Measurements from ENCODE around the gene PUM2.
"Not testable (repeated sequence)": the region's sequence is repeated elsewhere in the genome, so short reads cannot be mapped to it uniquely, and the experiment has no call there.

Gene PUM2

DNA sequence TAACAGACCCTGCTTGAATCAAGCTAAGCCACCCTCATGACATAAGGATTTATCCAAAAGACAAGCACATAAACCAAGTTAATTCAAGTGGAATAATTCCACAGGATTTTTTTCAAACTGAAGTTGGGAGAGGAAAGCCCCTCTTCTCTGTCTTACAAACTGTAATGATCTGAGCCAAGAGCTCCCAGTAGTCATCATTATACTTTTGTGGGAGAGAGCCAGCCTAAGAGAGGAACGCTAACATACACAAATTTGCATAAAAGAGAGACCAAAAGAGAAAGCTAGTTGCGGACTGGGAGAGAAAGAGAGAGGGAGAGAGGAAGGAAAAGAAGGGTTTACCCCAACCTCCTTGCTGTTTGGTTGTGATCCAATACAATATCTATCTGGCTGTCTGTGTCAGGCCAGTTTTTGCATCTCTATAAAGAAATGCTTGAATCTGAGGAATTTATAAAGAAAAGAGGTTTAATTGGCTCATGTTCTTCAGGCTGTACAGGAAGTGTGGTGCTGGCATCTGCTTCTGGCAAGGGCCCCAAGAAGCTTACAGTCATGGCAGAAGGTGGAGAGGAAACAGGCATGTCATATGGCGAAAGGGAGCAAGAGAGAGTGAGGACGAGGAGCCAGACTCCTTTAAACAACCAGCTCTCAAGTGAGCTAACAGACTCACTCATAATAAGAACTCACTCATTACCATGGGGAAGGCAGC lies 20.8 kb upstream of the PUM2 start:
- DNase-seq (ENCODE audit: insufficient read length, low spot score): no peak
- TF ChIP-seq POLR2AphosphoS5 (IDR thresholded peaks at IDR 0.05; ENCODE audit: low read depth, low read length) (no peak), TAF1 (IDR thresholded peaks at IDR 0.05; ENCODE audit: low read depth, low read length) (no peak), POLR2A (IDR thresholded peaks at IDR 0.05; ENCODE audit: low read depth, low read length) (no peak), PAX5 (IDR thresholded peaks at IDR 0.05; ENCODE audit: insufficient read depth, low read length, severe bottlenecking) (no peak), POU2F2 (IDR thresholded peaks at IDR 0.05; ENCODE audit: low read depth, low read length) (no peak), SPI1 (IDR thresholded peaks at IDR 0.05; ENCODE audit: low read depth, low read length) (no peak)
- FAIRE-seq: no peak

DNA sequence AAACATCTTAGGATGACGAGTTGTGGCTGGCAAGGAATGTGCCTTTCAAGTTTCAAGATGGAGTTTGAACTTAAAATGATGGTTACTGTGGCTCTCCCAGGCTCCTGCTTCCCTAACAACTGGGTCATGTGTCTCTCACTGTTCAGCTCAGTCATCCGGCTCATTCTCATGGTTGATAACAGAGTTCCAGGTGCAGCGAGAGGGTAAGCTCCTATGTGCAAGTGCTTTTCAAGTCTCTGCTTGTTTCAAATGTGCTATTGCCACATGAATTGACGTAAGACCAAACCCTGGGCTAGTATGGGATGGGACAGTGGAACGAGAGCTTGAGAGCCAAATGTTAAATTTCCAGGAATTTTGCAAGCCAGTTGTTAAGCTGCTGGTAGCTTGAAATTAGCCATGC lies 19.5 kb upstream of the PUM2 start:
- no peak for FAIRE-seq
- no peak for DNase-seq (ENCODE audit: insufficient read length, low spot score)
- TF ChIP-seq POU2F2 (IDR thresholded peaks at IDR 0.05; ENCODE audit: low read depth, low read length) (no peak), TAF1 (IDR thresholded peaks at IDR 0.05; ENCODE audit: low read depth, low read length) (no peak), POLR2A (IDR thresholded peaks at IDR 0.05; ENCODE audit: low read depth, low read length) (no peak), POLR2AphosphoS5 (IDR thresholded peaks at IDR 0.05; ENCODE audit: low read depth, low read length) (no peak), PAX5 (IDR thresholded peaks at IDR 0.05; ENCODE audit: insufficient read depth, low read length, severe bottlenecking) (no peak), SPI1 (IDR thresholded peaks at IDR 0.05; ENCODE audit: low read depth, low read length) (no peak)

DNA sequence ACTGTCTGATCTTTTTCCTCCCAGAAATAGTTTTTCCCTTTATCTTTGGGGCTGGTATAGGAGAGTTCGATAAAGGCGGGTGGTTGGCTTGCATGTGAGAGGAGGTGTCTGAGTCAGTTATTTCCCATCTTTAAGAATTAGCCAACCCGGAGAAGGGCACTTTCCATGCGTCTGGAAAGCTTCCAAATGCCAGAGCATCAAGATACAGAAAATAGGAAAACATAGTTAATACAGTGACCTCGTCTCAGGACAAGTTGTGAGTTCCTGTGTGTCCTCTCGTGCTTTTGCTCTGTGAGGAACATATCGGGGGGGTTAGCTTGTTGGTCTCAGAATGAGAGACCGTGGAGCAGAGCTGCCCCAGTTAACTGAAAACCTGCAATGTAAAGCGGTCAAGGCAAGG lies 18.7 kb upstream of the PUM2 start:
- no peak for TF ChIP-seq POLR2AphosphoS5 (IDR thresholded peaks at IDR 0.05; ENCODE audit: low read depth, low read length)
- no peak for TF ChIP-seq PAX5 (IDR thresholded peaks at IDR 0.05; ENCODE audit: insufficient read depth, low read length, severe bottlenecking)
- TF ChIP-seq POLR2A (IDR thresholded peaks at IDR 0.05; ENCODE audit: low read depth, low read length): no peak
- DNase-seq (ENCODE audit: insufficient read length, low spot score) (no peak), FAIRE-seq (no peak)

DNA sequence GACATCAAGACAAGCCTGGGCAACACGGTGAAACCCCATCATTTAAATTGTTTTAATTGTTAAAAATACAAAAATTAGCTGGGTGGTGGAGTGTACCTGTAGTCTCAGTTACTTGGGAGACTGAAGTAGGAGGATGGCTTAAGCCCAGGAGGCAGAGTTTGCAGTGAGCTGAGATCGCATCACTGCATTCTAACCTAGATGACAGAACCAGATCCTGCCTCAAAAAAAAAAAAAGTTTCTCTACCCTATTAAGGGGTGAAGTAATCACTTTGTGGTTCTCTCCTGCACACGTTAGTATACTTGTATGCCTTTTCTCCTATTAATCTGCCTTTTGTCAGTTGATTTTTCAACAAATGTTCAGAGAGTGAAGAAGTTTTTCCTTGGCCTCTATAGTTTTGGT lies 18.1 kb upstream of the PUM2 start:
- no peak for DNase-seq (ENCODE audit: insufficient read length, low spot score)
- TF ChIP-seq PAX5 (IDR thresholded peaks at IDR 0.05; ENCODE audit: insufficient read depth, low read length, severe bottlenecking) (no peak), POU2F2 (IDR thresholded peaks at IDR 0.05; ENCODE audit: low read depth, low read length) (no peak), SPI1 (IDR thresholded peaks at IDR 0.05; ENCODE audit: low read depth, low read length) (no peak), TAF1 (IDR thresholded peaks at IDR 0.05; ENCODE audit: low read depth, low read length) (no peak), POLR2A (IDR thresholded peaks at IDR 0.05; ENCODE audit: low read depth, low read length) (no peak)
- no peak for FAIRE-seq

DNA sequence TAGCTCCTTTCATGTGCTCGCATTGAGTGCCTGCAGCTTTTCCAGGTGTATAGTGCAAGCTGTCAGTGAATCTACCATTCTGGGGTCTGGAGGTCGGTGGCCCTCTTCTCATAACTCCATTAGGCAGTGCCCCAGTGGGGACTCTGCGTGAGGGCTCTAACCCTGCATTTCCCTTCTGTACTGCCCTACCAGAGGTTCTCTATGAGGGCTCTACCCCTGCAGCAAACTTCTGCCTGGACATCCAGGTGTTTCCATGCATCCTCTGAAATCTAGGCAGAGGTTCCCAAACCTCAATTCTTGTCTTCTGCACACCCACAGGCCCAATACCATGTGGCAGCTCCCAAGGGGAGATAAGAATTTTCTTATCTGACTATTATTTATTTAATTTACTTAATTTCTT lies 17.3 kb upstream of the PUM2 start:
- DNase-seq (ENCODE audit: insufficient read length, low spot score); FAIRE-seq: not testable (repeated sequence)

DNA sequence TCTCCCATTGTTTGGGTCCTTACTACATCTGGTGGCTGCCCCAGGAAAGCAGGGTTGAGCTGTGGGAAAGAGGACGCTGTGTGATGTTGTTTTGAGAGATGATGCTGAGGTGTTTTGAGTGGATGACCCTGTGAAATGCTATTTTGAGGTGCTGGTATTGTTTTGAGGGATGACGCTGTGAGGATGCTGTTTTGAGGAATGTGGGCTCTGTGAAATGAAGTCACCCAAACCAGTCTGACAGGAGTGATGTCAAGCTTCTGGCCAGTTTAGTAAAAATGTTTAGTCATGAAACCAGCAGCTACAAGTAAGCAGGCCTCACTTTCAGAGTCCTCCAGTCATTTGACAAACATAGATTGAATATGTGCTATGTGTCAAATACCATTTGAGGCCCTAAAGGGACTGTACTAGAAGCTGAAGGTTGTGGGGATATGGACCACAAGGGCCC lies 16.1 kb upstream of the PUM2 start:
- TF ChIP-seq TAF1 (IDR thresholded peaks at IDR 0.05; ENCODE audit: low read depth, low read length): no peak
- TF ChIP-seq POU2F2 (IDR thresholded peaks at IDR 0.05; ENCODE audit: low read depth, low read length): no peak
- TF ChIP-seq PAX5 (IDR thresholded peaks at IDR 0.05; ENCODE audit: insufficient read depth, low read length, severe bottlenecking): no peak
- TF ChIP-seq SPI1 (IDR thresholded peaks at IDR 0.05; ENCODE audit: low read depth, low read length): no peak
- peak; percentile 77 for FAIRE-seq
- DNase-seq (ENCODE audit: insufficient read length, low spot score): no peak

DNA sequence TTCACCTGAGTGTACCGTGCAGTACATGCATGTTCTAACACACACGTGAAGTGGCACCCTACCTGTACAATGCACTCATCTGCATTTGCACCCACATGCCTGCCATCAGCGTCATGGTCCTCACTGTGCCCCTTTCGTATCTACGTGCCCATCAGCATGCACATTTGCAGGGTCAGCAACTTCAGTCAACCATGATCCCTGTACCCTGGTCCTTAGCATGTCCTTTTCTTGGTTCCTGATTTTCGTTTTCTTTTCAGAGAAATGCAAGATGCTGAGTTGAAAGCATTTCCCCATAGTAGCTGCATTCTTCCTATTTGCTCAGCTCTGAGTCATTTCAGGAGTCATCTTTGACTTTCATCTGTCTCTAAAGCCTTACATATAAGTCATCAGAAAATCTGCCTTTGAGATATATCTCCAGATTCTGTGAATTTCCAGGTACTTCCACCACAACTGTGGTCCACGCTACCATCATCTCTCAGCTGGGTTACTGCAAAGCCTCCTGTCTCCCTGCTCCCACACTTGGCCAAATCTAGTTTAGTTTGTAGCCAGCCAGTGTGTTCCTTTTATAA lies 14.7 kb upstream of the PUM2 start:
- FAIRE-seq (peak; percentile 98), DNase-seq (ENCODE audit: insufficient read length, low spot score) (peak; percentile 46)
- TF ChIP-seq TAF1 (IDR thresholded peaks at IDR 0.05; ENCODE audit: low read depth, low read length): no peak
- peak; percentile 70 for TF ChIP-seq SPI1 (IDR thresholded peaks at IDR 0.05; ENCODE audit: low read depth, low read length)
- no peak for TF ChIP-seq PAX5 (IDR thresholded peaks at IDR 0.05; ENCODE audit: insufficient read depth, low read length, severe bottlenecking)
- no peak for TF ChIP-seq POLR2AphosphoS5 (IDR thresholded peaks at IDR 0.05; ENCODE audit: low read depth, low read length)
- no peak for TF ChIP-seq POLR2A (IDR thresholded peaks at IDR 0.05; ENCODE audit: low read depth, low read length)
- TF ChIP-seq POU2F2 (IDR thresholded peaks at IDR 0.05; ENCODE audit: low read depth, low read length): no peak

DNA sequence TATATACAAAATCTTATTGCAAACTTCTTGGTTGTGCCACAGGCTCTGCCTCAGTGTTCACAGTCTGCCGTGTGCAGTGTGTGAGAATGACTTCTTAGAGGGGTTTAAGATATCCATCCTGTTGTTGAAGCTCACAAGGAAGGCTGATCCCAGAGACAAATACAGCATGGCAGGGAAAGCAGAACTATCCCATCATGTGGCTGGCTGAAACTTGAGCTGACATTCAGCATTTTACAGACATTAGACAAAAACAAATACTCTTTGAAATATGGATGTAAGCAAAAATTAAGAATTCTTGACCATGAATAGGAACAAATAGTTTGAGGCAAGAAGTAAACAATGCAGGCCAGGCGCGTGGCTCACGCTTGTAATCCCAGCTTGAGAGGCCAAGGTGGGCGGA lies 12.9 kb upstream of the PUM2 start:
- FAIRE-seq: peak; percentile 71
- TF ChIP-seq SPI1 (IDR thresholded peaks at IDR 0.05; ENCODE audit: low read depth, low read length) (no peak), POLR2AphosphoS5 (IDR thresholded peaks at IDR 0.05; ENCODE audit: low read depth, low read length) (no peak), POU2F2 (IDR thresholded peaks at IDR 0.05; ENCODE audit: low read depth, low read length) (no peak), POLR2A (IDR thresholded peaks at IDR 0.05; ENCODE audit: low read depth, low read length) (no peak)
- DNase-seq (ENCODE audit: insufficient read length, low spot score): no peak

DNA sequence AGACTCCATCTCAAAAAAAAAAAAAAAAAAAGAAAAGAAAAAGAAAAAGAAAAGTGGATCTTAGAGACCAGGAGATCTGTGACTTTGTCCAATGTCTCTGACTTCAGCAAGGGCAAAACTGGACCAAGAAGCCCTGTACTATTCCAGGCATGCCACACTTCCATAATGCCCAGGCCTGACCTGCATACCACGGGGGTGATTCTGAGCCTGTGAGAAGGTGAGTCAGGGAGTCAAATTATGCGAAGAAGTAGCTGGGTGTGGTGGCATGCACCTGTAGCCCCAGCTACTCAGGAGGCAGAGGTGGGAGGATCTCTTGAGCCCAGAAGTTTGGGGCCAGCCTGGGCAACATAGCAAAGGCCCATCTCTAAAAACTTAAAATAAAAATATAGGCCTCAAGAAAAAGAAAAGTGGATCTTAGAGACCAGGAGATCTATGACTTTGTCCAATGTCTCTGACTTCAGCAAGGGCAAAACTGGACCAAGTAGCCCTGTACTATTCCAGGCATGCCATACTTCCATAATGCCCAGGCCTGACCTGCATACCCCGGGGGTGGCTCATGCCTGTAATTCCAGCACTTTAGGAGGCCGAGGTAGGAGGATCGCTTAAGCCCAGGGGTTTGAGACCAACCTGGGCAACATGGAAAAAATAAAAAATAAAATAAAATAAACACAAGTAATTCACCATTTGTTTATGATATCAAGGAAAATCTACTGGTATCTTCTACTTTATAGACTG lies 12.2 kb upstream of the PUM2 start:
- FAIRE-seq: no peak

DNA sequence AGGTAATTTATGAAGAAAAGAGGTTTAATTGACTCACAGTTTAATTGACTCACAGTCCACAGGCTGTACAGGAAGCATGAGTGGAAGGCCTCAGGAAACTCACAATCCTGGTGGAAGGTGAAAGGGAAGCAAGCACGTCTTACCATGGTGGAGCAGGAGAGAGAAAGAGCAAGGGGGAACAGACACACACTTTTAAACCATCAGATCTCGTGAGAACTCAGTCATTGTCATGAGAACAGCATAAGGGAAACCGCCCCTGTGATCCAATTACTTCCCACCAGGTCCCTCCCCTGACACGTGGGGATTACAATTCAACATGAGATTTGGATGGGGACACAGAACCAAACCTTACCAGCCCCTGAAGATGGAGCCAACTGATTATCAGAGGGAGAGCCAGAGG lies 11.2 kb upstream of the PUM2 start:
- FAIRE-seq: no peak
- DNase-seq (ENCODE audit: insufficient read length, low spot score): no peak
- TF ChIP-seq POU2F2 (IDR thresholded peaks at IDR 0.05; ENCODE audit: low read depth, low read length) (no peak), TAF1 (IDR thresholded peaks at IDR 0.05; ENCODE audit: low read depth, low read length) (no peak), SPI1 (IDR thresholded peaks at IDR 0.05; ENCODE audit: low read depth, low read length) (no peak), POLR2A (IDR thresholded peaks at IDR 0.05; ENCODE audit: low read depth, low read length) (no peak), POLR2AphosphoS5 (IDR thresholded peaks at IDR 0.05; ENCODE audit: low read depth, low read length) (no peak), PAX5 (IDR thresholded peaks at IDR 0.05; ENCODE audit: insufficient read depth, low read length, severe bottlenecking) (no peak)

More for the DNA sequence above, 12.2 kb upstream of the PUM2 start:
- no peak for DNase-seq (ENCODE audit: insufficient read length, low spot score)
- TF ChIP-seq SPI1 (IDR thresholded peaks at IDR 0.05; ENCODE audit: low read depth, low read length) (no peak), POLR2A (IDR thresholded peaks at IDR 0.05; ENCODE audit: low read depth, low read length) (no peak), TAF1 (IDR thresholded peaks at IDR 0.05; ENCODE audit: low read depth, low read length) (no peak), POU2F2 (IDR thresholded peaks at IDR 0.05; ENCODE audit: low read depth, low read length) (no peak), POLR2AphosphoS5 (IDR thresholded peaks at IDR 0.05; ENCODE audit: low read depth, low read length) (no peak), PAX5 (IDR thresholded peaks at IDR 0.05; ENCODE audit: insufficient read depth, low read length, severe bottlenecking) (no peak)
